SK-N-SH (cell line): ENCODE data around the gene CALML3. TPM values are rescaled to one million over a fixed set of nuclear protein-coding genes. Genes with fewer than 3 reads are reported as not detected.
"Not testable (repeated sequence)": the region's sequence is repeated elsewhere in the genome, so short reads cannot be mapped to it uniquely, and the experiment has no call there.

Source experiments
- CTCF ChIA-PET: fragments of 300-600, 350-600 bp; formaldehyde crosslinking; extraction: SDS; loops from one replicate; lab custom pipeline; 2021; lab: Yijun Ruan, JAX
- POLR2A ChIA-PET: fragments of 350-600 bp; sonication (Branson Sonifier 250); formaldehyde crosslinking; extraction: SDS; loops from one replicate; lab custom pipeline; 2020; ENCODE audit warnings: antibody characterized with exemption, inconsistent platforms; lab: Yijun Ruan, JAX
- DNase-seq: peaks from one replicate; pipeline ENCODE4 v3.0.0; 2012
- H2AFZ ChIP-seq: fragments of 200-600 bp; sonication (generic); 2 replicates; pipeline ENCODE4 v1.8.1; 2016; ENCODE audit warnings: antibody characterized with exemption, mild to moderate bottlenecking, low read depth
- H3F3A ChIP-seq: fragments of 200-600 bp; sonication (generic); replicated peaks from 2 replicates; pipeline ENCODE3; 2016; ENCODE audit warnings: antibody characterized with exemption, mild to moderate bottlenecking; ENCODE audit not compliant: insufficient read depth
- H3K27ac ChIP-seq, 2 experiments: fragments of 200-500 bp in 1 of 2; fragments of 200-600 bp in 1 of 2; sonication (Bioruptor generic) in 1 of 2; sonication (generic), shearing (Covaris generic) in 1 of 2; 2 replicates each; pipeline versions ENCODE4 v1.5.1 to v1.6.1; 2014 to 2016; ENCODE audit warnings: low read depth in 2 of 2, inconsistent platforms in 1 of 2, low read length in 1 of 2, mild to moderate bottlenecking in 1 of 2, mixed read lengths in 1 of 2
- H3K27me3 ChIP-seq: fragments of 200-600 bp; sonication (generic), shearing (Covaris generic); 2 replicates; pipeline ENCODE4 v1.6.1; 2016; ENCODE audit warnings: mixed run types; ENCODE audit not compliant: insufficient read depth
- H3K36me3 ChIP-seq, 2 experiments: fragments of 200-500 bp in 1 of 2; fragments of 200-600 bp in 1 of 2; sonication (Bioruptor generic) in 1 of 2; sonication (generic) in 1 of 2; replicated peaks in 1 of 2; 2 replicates each; pipeline versions ENCODE3 to v1.5.1; 2014 to 2016; ENCODE audit warnings: low read length in 1 of 2, mild to moderate bottlenecking in 1 of 2; ENCODE audit not compliant: insufficient read depth in 2 of 2, control insufficient read depth in 1 of 2
- H3K4me1 ChIP-seq, 2 experiments: fragments of 200-500 bp in 1 of 2; fragments of 200-600 bp in 1 of 2; sonication (Bioruptor generic) in 1 of 2; sonication (generic), shearing (Covaris generic) in 1 of 2; 2 replicates each; pipeline versions ENCODE4 v1.5.1 to v1.6.1; 2014 to 2016; ENCODE audit warnings: low read depth in 1 of 2, low read length in 1 of 2, mixed run types in 1 of 2; ENCODE audit not compliant: insufficient read depth in 2 of 2, control insufficient read depth in 1 of 2
- H3K4me2 ChIP-seq: fragments of 200-600 bp; sonication (generic), shearing (Covaris generic); 2 replicates; pipeline ENCODE4 v1.6.1; 2017; ENCODE audit warnings: mixed run types
- H3K4me3 ChIP-seq, 2 experiments: fragments of 200-500 bp in 1 of 2; fragments of 200-600 bp in 1 of 2; sonication (Bioruptor generic) in 1 of 2; sonication (generic), shearing (Covaris generic) in 1 of 2; 2 replicates each; pipeline versions ENCODE4 v1.5.1 to v1.8.1; 2014 to 2016; ENCODE audit warnings: low read depth in 2 of 2, inconsistent platforms in 1 of 2, low read length in 1 of 2, mild to moderate bottlenecking in 1 of 2, mixed read lengths in 1 of 2, moderate library complexity in 1 of 2
- H3K79me2 ChIP-seq: fragments of 200-600 bp; sonication (generic); 2 replicates; pipeline ENCODE4 v1.8.1; 2017; ENCODE audit warnings: mild to moderate bottlenecking; ENCODE audit not compliant: insufficient read depth
- H3K9ac ChIP-seq: fragments of 200-600 bp; sonication (generic); 2 replicates; pipeline ENCODE4 v1.6.1; 2017; ENCODE audit warnings: mixed run types
- H3K9me2 ChIP-seq: fragments of 200-600 bp; sonication (generic); 2 replicates; pipeline ENCODE4 v1.6.1; 2017; ENCODE audit warnings: mixed run types
- H3K9me3 ChIP-seq: fragments of 200-600 bp; sonication (generic); 2 replicates; pipeline ENCODE4 v1.6.1; 2017; ENCODE audit warnings: mixed run types, mild to moderate bottlenecking, moderate library complexity
- H4K20me1 ChIP-seq: fragments of 200-600 bp; sonication (generic); 2 replicates; pipeline ENCODE4 v1.6.1; 2017; ENCODE audit warnings: mild to moderate bottlenecking, mixed run types; ENCODE audit not compliant: insufficient read depth
- FOSL2 ChIP-seq: IDR thresholded peaks from 2 replicates; pipeline ENCODE4 v1.4.0; 2012; ENCODE audit warnings: low read depth, mild to moderate bottlenecking, moderate library complexity, borderline replicate concordance
- FOXM1 ChIP-seq: IDR thresholded peaks from 2 replicates; pipeline ENCODE4 v1.4.0; 2012; ENCODE audit warnings: low read depth, mild to moderate bottlenecking
- GATA2 ChIP-seq: sonication (generic); formaldehyde crosslinking; IDR thresholded peaks from 2 replicates; pipeline ENCODE4 v1.5.0; 2020; ENCODE audit warnings: mild to moderate bottlenecking, missing genetic modification reagents
- MAX ChIP-seq: IDR thresholded peaks from 2 replicates; pipeline ENCODE4 v1.4.0; 2012; ENCODE audit warnings: low read depth
- MEF2A ChIP-seq: IDR thresholded peaks from 2 replicates; pipeline ENCODE4 v1.4.0; 2012; ENCODE audit warnings: low read depth, borderline replicate concordance
- MXI1 ChIP-seq: IDR thresholded peaks from 2 replicates; pipeline ENCODE4 v1.6.1; 2012; ENCODE audit warnings: mild to moderate bottlenecking, low read depth, low read length, improper control_type of control experiment
- RAD21 ChIP-seq: IDR thresholded peaks from 2 replicates; pipeline ENCODE4 v1.6.1; 2012; ENCODE audit warnings: mild to moderate bottlenecking, low read length
- RCOR1 ChIP-seq: fragments of 150-350 bp; IDR thresholded peaks from 2 replicates; pipeline ENCODE4 v1.6.1; 2017; ENCODE audit warnings: antibody characterized with exemption, low read length
- REST ChIP-seq: IDR thresholded peaks from 2 replicates; pipeline ENCODE4 v1.6.1; 2012; ENCODE audit warnings: mild to moderate bottlenecking, low read depth, low read length, moderate library complexity
- SIN3A ChIP-seq: IDR thresholded peaks from 2 replicates; pipeline ENCODE4 v1.6.1; 2012; ENCODE audit warnings: low read depth, mild to moderate bottlenecking, low read length, moderate library complexity, borderline replicate concordance
- TCF12 ChIP-seq: IDR thresholded peaks from 2 replicates; pipeline ENCODE4 v1.4.0; 2012
- TEAD4 ChIP-seq: IDR thresholded peaks from 2 replicates; pipeline ENCODE4 v1.4.0; 2012; ENCODE audit warnings: mild to moderate bottlenecking, borderline replicate concordance; ENCODE audit not compliant: insufficient read depth
- YY1 ChIP-seq: IDR thresholded peaks from 2 replicates; pipeline ENCODE4 v1.4.0; 2012; ENCODE audit warnings: low read depth, mild to moderate bottlenecking
- WGBS: methylation state at CpG from one replicate; pipeline ENCODE4 v1.1.6; 2017; ENCODE audit warnings: low lambda C conversion rate; 5-methylcytosine and 5-hydroxymethylcytosine counted together
- polyA plus RNA-seq, 3 experiments: library from polyadenylated mRNA; depleted of rRNA; stranded (reverse); fragments of >200 nt; gene quantifications; 2 replicates each; pipeline ENCODE4 v1.2.3, GENCODE V29; 2012
- TF ChIP-seq, protein P1 (sequence below): IDR thresholded peaks from 2 replicates; pipeline ENCODE4; 2012

The CALML3 gene
- polyA plus RNA-seq, 1 of the 3 experiments (the other 2 are of a cell fraction) = not detected

DNA sequence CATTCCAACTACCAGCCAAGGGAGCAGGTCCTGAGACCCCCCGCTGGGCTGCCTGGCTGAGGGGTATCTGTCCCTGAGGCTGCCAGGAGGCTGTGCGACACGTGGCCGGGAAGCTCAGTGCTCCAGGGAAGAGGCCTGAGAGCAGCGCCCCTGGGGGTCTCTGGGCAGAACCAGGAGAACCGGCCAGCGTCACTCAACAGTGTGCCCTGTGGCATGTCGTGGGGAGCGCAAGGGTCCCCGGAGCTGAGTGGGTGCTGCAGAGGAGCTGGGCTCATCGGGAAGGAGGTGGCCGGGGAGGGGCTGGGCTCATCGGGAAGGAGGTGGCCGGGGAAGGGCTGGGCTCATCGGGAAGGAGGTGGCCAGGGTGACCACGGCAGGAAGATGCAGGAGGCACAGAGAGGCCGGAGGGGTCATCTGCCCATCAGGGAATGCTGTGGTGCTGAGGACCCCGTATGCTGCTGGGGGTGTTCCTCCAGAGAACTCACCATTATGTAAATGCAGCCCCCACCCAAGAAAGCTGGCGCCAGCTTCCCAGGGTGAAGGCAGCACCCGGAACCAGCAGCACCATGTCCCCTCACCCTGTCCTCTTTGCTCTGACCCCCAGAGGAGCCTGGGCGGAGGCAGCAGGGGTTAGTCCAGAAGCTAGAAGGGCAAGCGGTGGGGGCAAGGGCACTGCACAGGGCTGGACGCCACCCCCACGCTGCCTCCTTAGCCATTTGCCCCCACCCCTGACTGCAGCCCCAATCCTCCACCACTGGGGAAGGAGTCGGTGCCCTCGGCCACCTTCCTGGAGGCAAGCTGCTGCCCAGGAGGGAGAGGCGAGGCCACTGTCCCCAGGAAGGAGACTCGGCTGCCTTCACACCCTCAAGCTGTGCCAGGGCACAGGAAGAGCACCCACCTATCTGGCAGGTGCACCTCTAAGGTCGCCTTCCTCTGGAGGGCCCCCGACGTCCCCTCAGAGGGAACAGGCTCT is 33.3 kb downstream of the CALML3 start:
- no peak overlapping the region for H3K4me3 ChIP-seq
- POLR2A ChIA-PET = no interaction called here
- H3K27ac ChIP-seq = no peak overlapping the region
- H3K36me3 ChIP-seq = no peaks in the 10 kb centered on the region
- no peaks in the 10 kb centered on the region for H3K9me3 ChIP-seq
- H3K79me2 ChIP-seq = no peaks in the 10 kb centered on the region
- CTCF ChIA-PET = interaction anchor here (1.1 to 1.3 kb wide), 3 partner anchors 8 to 116 kb away, joined by 3 to 5 read pairs (median 3); no protein-coding TSS in a partner anchor
- H4K20me1 ChIP-seq = no peaks in the 10 kb centered on the region
- no peak overlapping the region for H3K4me2 ChIP-seq
- no peak for DNase-seq
- peaks cover 5 to 18% of the 10 kb centered on the region in 2 experiments; a peak in 2 of 4 replicates for H3K4me1 ChIP-seq
- no peak overlapping the region for H2AFZ ChIP-seq
- peaks cover 7% of the 10 kb centered on the region for H3F3A ChIP-seq
- TF ChIP-seq, protein P1, sequence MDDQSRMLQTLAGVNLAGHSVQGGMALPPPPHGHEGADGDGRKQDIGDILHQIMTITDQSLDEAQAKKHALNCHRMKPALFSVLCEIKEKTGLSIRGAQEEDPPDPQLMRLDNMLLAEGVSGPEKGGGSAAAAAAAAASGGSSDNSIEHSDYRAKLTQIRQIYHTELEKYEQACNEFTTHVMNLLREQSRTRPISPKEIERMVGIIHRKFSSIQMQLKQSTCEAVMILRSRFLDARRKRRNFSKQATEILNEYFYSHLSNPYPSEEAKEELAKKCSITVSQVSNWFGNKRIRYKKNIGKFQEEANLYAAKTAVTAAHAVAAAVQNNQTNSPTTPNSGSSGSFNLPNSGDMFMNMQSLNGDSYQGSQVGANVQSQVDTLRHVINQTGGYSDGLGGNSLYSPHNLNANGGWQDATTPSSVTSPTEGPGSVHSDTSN = no peak
- 94% methylated on average over 17 of the region's 31 CpGs for whole genome bisulfite sequencing
- no peaks in the 10 kb centered on the region for H3K27me3 ChIP-seq
- H3K9me2 ChIP-seq = no peaks in the 10 kb centered on the region
- no peak overlapping the region for H3K9ac ChIP-seq

DNA sequence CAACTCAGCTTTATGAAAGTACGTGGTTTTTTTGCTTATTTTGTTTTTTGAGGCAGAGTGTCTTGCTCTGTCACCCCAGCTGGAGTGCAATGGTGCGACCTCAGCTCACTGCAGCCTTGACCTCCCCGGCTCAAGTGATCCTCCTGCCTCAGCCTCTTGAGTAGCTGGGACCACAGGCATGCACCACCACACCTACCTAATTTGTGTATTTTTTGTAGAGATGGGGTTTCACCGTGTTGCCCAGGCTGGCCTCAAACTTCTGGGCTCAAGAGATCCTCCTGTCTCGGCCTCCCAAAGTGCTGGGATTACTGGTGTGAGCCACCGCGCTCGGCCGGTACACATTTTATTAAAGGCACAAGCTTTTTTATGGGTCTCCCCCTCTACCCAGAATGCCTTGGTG is 34.3 kb downstream of the CALML3 start:
- H3K36me3 ChIP-seq, H3K4me3 ChIP-seq, H3K9me3 ChIP-seq, H2AFZ ChIP-seq, H4K20me1 ChIP-seq, H3K27me3 ChIP-seq, H3K79me2 ChIP-seq, DNase-seq, H3F3A ChIP-seq, POLR2A ChIA-PET, H3K9ac ChIP-seq, H3K9me2 ChIP-seq: not testable (repeated sequence)
- CTCF ChIA-PET = interaction anchor here (1.3 kb wide), 1 partner anchor 117 kb away, joined by 3 read pairs; no protein-coding TSS in a partner anchor
- WGBS = 88% methylated on average over 9 of the region's 9 CpGs
- peaks cover 5 to 18% of the 10 kb centered on the region in 2 experiments; a peak in 2 of 4 replicates for H3K4me1 ChIP-seq
- H3K4me2 ChIP-seq = peak overlapping the region; percentile 70
- H3K27ac ChIP-seq = peak overlapping the region in 1 of 2 experiments; percentile 55; a peak in 1 of 4 replicates

GRCh38 chr10:5559642-5560141 is 34.9 kb downstream of the CALML3 start:
- peak overlapping the region; percentile 84 for H2AFZ ChIP-seq
- no peaks in the 10 kb centered on the region for H3K79me2 ChIP-seq
- no peak for DNase-seq
- H3K9me3 ChIP-seq = no peaks in the 10 kb centered on the region
- ChIA-PET CTCF (interaction anchor here (1.1 kb wide), 1 partner anchor 63 kb away, joined by 5 read pairs; no protein-coding TSS in a partner anchor), POLR2A (interaction anchor here (0.6 kb wide), 1 partner anchor 1057 kb away, joined by 4 read pairs; no protein-coding TSS in a partner anchor)
- H3K9ac ChIP-seq = peak overlapping the region; percentile 44; the same call in 1 of the 2 replicates
- peak overlapping the region in 1 of 2 experiments; percentile 27; a peak in 1 of 4 replicates for H3K4me3 ChIP-seq
- peak overlapping the region in 1 of 2 experiments; percentile 55; a peak in 3 of 4 replicates for H3K27ac ChIP-seq
- H4K20me1 ChIP-seq = no peaks in the 10 kb centered on the region
- peaks cover 7% of the 10 kb centered on the region for H3F3A ChIP-seq
- H3K36me3 ChIP-seq = no peaks in the 10 kb centered on the region
- H3K4me2 ChIP-seq = peak overlapping the region; percentile 70
- no peaks in the 10 kb centered on the region for H3K27me3 ChIP-seq
- no peaks in the 10 kb centered on the region for H3K9me2 ChIP-seq
- peaks cover 3 to 18% of the 10 kb centered on the region in 2 experiments; a peak in 2 of 4 replicates for H3K4me1 ChIP-seq
- WGBS = 13% methylated on average over 9 of the region's 9 CpGs
- TF ChIP-seq FOSL2 (peak; percentile 22; the same call in 1 of the 2 replicates), FOXM1 (no peak), MAX (peak; percentile 41; the same call in 1 of the 2 replicates), TEAD4 (0 out of 2 replicates have a peak, but pooled peaks have one; percentile 27), RCOR1 (no peak), REST (no peak), TCF12 (no peak; the same call in 1 of the 2 replicates), YY1 (no peak), RAD21 (no peak), GATA2 (CRISPR knock-in tag) (no peak), SIN3A (no peak), MXI1 (no peak), MEF2A (0 out of 2 replicates have a peak, but pooled peaks have one; percentile 22)
